Left ventricle myocardium inferior (tissue), 1 donor: Measurements from ENCODE around the gene FOCAD. TPM values are rescaled to one million over a fixed set of nuclear protein-coding genes. Genes with fewer than 3 reads are reported as not detected.

Source experiments
- DNase-seq: peaks from one replicate; pipeline ENCODE4 v3.0.0-alpha.2; 2020
- H3K27ac ChIP-seq: fragments of 200-600 bp; replicated peaks from 2 replicates; pipeline ENCODE4 v1.8.0; 2021
- H3K27me3 ChIP-seq: fragments of 200-600 bp; 2 replicates; pipeline ENCODE4 v1.8.0; 2021; ENCODE audit warnings: low read depth
- H3K36me3 ChIP-seq: fragments of 200-600 bp; 2 replicates; pipeline ENCODE4 v1.8.0; 2021
- H3K4me1 ChIP-seq: fragments of 200-600 bp; 2 replicates; pipeline ENCODE4 v1.8.0; 2021
- H3K4me3 ChIP-seq: fragments of 200-600 bp; 2 replicates; pipeline ENCODE4 v1.8.0; 2021; ENCODE audit warnings: mild to moderate bottlenecking, moderate library complexity
- H3K9me3 ChIP-seq: fragments of 200-600 bp; replicated peaks from 2 replicates; pipeline ENCODE4 v1.8.0; 2021
- CTCF ChIP-seq: fragments of 200-600 bp; IDR thresholded peaks from 2 replicates; pipeline ENCODE4 v1.8.0; 2021; ENCODE audit warnings: antibody characterized with exemption, mild to moderate bottlenecking, borderline replicate concordance
- intact Hi-C: fragments of 100-400 bp; cut with micrococcal nuclease; formaldehyde crosslinking; loops from one replicate; pipeline ENCODE4 v1.11.0; 2022
- total RNA-seq: library from RNA; stranded (reverse); fragmentation: NEBNext Ultra II Directional; extraction: Animal tissue kit (Norgen Biotek cat#: 25700); gene quantifications from one replicate; pipeline ENCODE4 v1.2.1, GENCODE V29; 2021
- donor health status: DM: no; HTN: yes; CAD: no; lungs with severe emphysema.

The FOCAD gene
- total RNA-seq, 1 donor from 2014 or later = 29.0 TPM

DNA sequence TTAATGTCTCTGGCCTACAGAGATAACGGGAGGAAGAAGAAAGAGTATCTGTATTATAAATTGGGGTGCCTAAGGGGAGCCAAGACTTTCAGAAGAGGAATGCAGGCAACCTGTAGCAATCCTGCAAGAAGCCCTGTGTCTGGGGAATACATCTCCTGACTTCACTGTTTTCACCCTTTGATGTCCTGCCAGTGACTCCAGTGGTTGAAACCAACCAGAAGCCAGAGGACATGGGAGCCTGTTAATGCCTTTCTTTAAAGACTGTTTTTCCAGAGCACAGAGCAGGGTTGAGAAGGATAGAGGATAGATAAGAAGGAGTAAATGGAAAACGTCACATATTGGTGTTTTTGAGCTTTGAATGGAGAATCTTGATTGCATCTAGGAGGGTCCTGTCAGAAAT is 196.2 kb downstream of the FOCAD start:
- TF ChIP-seq CTCF = no peak
- intact Hi-C loops = no loop called here
- Histone ChIP-seq H3K4me3 (no peak overlapping the region), H3K36me3 (peaks cover 31% of the 10 kb centered on the region), H3K4me1 (no peaks in the 10 kb centered on the region), H3K27ac (no peak overlapping the region), H3K9me3 (no peaks in the 10 kb centered on the region), H3K27me3 (no peaks in the 10 kb centered on the region)
- no peak for DNase-seq

- peak; percentile 10 for TF ChIP-seq CTCF
- DNase-seq = no peak
- Histone ChIP-seq H3K36me3 (peaks cover 31% of the 10 kb centered on the region), H3K27ac (no peak overlapping the region), H3K27me3 (no peaks in the 10 kb centered on the region), H3K9me3 (no peaks in the 10 kb centered on the region), H3K4me3 (no peak overlapping the region), H3K4me1 (no peaks in the 10 kb centered on the region)
- intact Hi-C loops = no loop called here
These were observed 196.6 kb downstream of the FOCAD start for GRCh38 chr9:20880675-20881074.

- DNase-seq = peak; percentile 21
These were observed 201.0 kb downstream of the FOCAD start for GRCh38 chr9:20884985-20885593.

DNA sequence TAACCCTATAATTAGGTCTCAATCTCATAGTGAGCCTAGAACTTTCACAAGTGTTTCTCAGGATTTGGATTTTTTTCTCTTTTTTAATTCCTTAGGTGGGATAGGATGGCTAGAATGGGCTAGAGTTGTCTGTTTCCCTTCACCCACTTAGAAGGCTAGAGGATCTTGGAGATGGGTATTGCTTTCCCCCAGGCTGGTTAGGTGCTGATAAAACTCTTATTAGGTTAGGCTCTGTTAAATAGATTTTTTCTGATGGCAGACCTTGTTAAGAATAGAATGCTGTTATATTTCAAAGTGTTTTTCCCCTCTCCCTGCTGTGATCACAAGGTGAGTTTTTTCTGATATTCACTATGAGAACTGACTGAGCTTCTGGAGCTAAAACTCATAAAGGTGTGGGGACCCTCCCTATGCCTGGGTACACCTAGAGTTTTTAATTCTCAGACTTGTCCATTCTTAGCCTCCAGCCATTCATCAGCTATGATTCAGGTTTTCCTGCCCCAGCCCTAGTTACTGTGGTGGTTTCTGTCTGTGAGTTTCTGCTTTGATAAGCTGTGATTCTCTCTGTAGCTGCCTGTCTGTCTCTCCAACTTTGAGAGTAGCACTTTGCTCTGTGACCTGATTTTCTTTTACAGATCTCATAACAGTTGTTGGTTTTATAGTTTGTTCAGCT is 215.0 kb downstream of the FOCAD start:
- Histone ChIP-seq H3K27ac (no peak overlapping the region), H3K4me1 (no peaks in the 10 kb centered on the region)

More at GRCh38 chr9:20884985-20885593, 201.0 kb downstream of the FOCAD start:
- Histone ChIP-seq H3K36me3 (peaks cover 28% of the 10 kb centered on the region), H3K27me3 (no peaks in the 10 kb centered on the region), H3K9me3 (no peaks in the 10 kb centered on the region), H3K27ac (no peak overlapping the region), H3K4me1 (no peaks in the 10 kb centered on the region), H3K4me3 (no peak overlapping the region)
- peak; percentile 73 for TF ChIP-seq CTCF
- intact Hi-C loops = no loop called here

GRCh38 chr9:20903212-20903611 is 219.2 kb downstream of the FOCAD start:
- Histone ChIP-seq H3K9me3 (no peaks in the 10 kb centered on the region), H3K4me3 (no peak overlapping the region), H3K4me1 (no peaks in the 10 kb centered on the region), H3K27me3 (no peaks in the 10 kb centered on the region), H3K36me3 (no peaks in the 10 kb centered on the region), H3K27ac (no peak overlapping the region)
- no peak for DNase-seq
- no peak for TF ChIP-seq CTCF
- intact Hi-C loops = no loop called here

More for the DNA sequence above, 215.0 kb downstream of the FOCAD start:
- DNase-seq = no peak
- Histone ChIP-seq H3K4me3 (no peak overlapping the region), H3K9me3 (no peaks in the 10 kb centered on the region), H3K36me3 (no peaks in the 10 kb centered on the region), H3K27me3 (no peaks in the 10 kb centered on the region)
- no peak for TF ChIP-seq CTCF
- intact Hi-C loops = no loop called here
